ENCODE measurements around the gene SLK.

DNA sequence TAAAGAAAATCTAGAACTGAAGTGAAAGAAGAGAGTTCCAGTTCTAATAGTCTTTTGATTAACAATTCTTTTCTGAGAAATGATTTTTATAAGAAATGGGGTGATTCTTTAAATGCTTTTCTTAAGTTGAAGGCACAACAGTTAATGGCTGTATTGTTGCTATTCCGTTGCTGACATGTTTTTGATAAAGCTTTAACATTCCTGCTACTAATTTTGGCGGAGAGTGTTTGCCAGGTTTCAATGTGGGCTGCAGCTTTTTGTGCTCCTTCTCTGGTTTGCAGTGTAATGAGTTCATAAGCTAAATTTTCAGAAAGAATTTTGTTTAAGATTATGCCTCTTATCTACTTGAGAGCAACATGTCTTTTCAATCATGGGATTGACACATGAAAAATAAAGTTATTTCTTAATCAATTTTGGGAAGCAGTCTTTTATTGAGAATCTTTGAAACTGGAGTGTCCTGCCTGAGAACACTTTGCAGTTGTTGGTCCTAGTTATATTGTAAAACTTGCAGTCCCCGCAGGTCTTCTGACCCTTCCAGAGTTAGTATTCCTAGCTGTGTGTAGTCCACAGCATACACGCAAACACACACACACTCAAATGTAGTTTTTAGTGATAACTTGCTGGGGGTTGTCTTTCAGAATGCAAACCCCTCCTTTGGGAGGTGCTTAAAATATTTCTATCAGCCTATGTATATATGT is 62.0 kb downstream of the SLK start:
- TF ChIP-seq MYC (IDR thresholded peaks at IDR 0.05; ENCODE audit: low read depth, low read length) (no peak), MAX (IDR thresholded peaks at IDR 0.05; ENCODE audit: insufficient read depth, insufficient read length) (no peak), EZH2 (IDR thresholded peaks at IDR 0.05; ENCODE audit: borderline replicate concordance, low read depth, low read length, severe bottlenecking) (no peak), POLR2AphosphoS5 (IDR thresholded peaks at IDR 0.05; ENCODE audit: insufficient read depth, low read depth, low read length) (no peak), GATA2 (IDR thresholded peaks at IDR 0.05; ENCODE audit: insufficient read depth, insufficient read length, low read depth, low read length) (no peak), JUN (IDR thresholded peaks at IDR 0.05; ENCODE audit: borderline replicate concordance, insufficient read depth, insufficient read length, low read depth) (no peak), POLR2A (IDR thresholded peaks at IDR 0.05; ENCODE audit: low read depth, low read length) (no peak), FOS (IDR thresholded peaks at IDR 0.05; ENCODE audit: borderline replicate concordance, insufficient read depth, low read length) (no peak)
- TF ChIP-seq, protein P1, sequence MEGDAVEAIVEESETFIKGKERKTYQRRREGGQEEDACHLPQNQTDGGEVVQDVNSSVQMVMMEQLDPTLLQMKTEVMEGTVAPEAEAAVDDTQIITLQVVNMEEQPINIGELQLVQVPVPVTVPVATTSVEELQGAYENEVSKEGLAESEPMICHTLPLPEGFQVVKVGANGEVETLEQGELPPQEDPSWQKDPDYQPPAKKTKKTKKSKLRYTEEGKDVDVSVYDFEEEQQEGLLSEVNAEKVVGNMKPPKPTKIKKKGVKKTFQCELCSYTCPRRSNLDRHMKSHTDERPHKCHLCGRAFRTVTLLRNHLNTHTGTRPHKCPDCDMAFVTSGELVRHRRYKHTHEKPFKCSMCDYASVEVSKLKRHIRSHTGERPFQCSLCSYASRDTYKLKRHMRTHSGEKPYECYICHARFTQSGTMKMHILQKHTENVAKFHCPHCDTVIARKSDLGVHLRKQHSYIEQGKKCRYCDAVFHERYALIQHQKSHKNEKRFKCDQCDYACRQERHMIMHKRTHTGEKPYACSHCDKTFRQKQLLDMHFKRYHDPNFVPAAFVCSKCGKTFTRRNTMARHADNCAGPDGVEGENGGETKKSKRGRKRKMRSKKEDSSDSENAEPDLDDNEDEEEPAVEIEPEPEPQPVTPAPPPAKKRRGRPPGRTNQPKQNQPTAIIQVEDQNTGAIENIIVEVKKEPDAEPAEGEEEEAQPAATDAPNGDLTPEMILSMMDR (IDR thresholded peaks at IDR 0.05; ENCODE audit: extremely low read depth in 1 of 2, insufficient read depth in 1 of 2, low read depth in 1 of 2, low read length in 2 of 2), result no peak

Data from endothelial cell of umbilical vein (primary cell).